H1 (cell line): ENCODE results near the gene WBP4. TPM values are rescaled to one million over a fixed set of nuclear protein-coding genes. Genes with fewer than 3 reads are reported as not detected.

Experiments
- CEBPB ChIP-seq: IDR thresholded peaks from 2 replicates; pipeline ENCODE4 v1.6.1; 2012; ENCODE audit warnings: low read depth, low read length
- GTF2F1 ChIP-seq: IDR thresholded peaks from 2 replicates; pipeline ENCODE4 v1.6.1; 2012; ENCODE audit warnings: low read depth, low read length, improper control_type of control experiment, borderline replicate concordance
- SIN3A ChIP-seq, 2 experiments: IDR thresholded peaks in 1 of 2; conservative IDR thresholded peaks in 1 of 2; 2 replicates each; pipeline ENCODE4 v1.6.1; 2011 to 2012; ENCODE audit warnings: low read length in 2 of 2, improper control_type of control experiment in 1 of 2, low read depth in 1 of 2, mild to moderate bottlenecking in 1 of 2
- ZNF274 ChIP-seq: IDR thresholded peaks from 2 replicates; pipeline ENCODE4 v1.7.0; 2012; ENCODE audit warnings: low read length, borderline replicate concordance; ENCODE audit errors: extremely low read depth
- polyA plus RNA-seq, 7 experiments: library from polyadenylated mRNA; depleted of rRNA in 3 of 7; stranded (reverse) in 5 of 7; unstranded in 2 of 7; fragments of >200 nt in 5 of 7; fragments of 200-250 nt in 2 of 7; gene quantifications; 1 replicate in 5 of 7; 2 replicates in 1 of 7; 4 replicates in 1 of 7; pipeline versions ENCODE4 v1.2.1 to v1.2.3, GENCODE V29; 2011 to 2013; ENCODE audit warnings: missing spikeins in 2 of 7, mixed read lengths in 2 of 7
- total RNA-seq: library from RNA; stranded (reverse); fragmentation: NEBNext Ultra II Directional; extraction: Animal tissue kit (Norgen Biotek cat#: 25700); gene quantifications from 2 replicates; pipeline ENCODE4 v1.2.1, GENCODE V29; 2021
- TF ChIP-seq, protein P1 (sequence below): IDR thresholded peaks from 2 replicates; pipeline ENCODE4 v1.6.1; 2011; ENCODE audit warnings: low read length, improper control_type of control experiment
- TF ChIP-seq, protein P2 (sequence below): IDR thresholded peaks from 2 replicates; pipeline ENCODE4 v1.6.1; 2012; ENCODE audit warnings: inconsistent platforms

Gene WBP4
- total and polyA plus RNA-seq, 2 of the 8 experiments (the other 6 are each of a cell fraction or from before 2014, with no cell fraction given), result 3.0 to 10.0 TPM

DNA sequence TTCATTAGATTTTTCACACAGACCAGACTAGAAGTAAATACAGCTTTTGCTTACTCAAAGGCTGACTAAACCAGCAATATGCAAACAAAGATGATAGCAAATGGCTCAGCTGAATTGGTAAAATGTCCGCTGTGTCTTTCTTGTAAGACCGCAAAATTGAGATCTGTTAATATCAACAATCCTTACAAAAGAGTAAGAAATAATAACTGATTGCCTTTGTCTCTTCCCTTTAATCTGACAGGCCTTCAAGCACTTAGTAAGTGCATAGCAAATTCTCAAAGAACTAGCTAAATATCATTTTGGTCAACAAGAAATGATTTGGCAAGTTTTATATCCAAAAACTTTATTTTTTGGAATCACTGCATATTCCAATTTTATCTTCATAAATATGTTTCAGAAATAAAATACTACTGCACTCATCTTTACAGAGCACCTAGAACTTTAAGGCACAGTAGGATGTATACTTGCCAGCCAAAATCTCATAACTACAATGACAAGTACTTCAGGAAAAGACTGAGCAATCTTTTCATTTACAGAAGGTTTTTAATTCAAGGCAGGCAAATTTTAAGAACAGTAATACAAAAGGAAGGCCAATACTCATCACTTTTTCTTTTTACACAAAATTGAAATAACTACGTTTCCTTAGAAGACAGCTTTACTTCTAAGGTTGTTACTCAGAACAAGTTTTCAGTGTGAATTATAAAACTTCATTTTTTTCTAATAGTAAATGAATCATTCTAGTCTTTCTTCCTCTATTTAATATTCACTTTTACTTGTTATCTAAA is 43.3 kb upstream of the WBP4 start (continued):
- TF ChIP-seq GTF2F1 (no peak), ZNF274 (no peak), CEBPB (no peak), SIN3A (conservative IDR thresholded peaks at IDR 0.05 in 1 of 2, IDR thresholded peaks at IDR 0.05 in 1 of 2; ENCODE audit: low read depth in 1 of 2, low read length in 2 of 2) (no peak)
- TF ChIP-seq, protein P1, sequence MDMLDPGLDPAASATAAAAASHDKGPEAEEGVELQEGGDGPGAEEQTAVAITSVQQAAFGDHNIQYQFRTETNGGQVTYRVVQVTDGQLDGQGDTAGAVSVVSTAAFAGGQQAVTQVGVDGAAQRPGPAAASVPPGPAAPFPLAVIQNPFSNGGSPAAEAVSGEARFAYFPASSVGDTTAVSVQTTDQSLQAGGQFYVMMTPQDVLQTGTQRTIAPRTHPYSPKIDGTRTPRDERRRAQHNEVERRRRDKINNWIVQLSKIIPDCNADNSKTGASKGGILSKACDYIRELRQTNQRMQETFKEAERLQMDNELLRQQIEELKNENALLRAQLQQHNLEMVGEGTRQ, result no peak
- TF ChIP-seq, protein P2, sequence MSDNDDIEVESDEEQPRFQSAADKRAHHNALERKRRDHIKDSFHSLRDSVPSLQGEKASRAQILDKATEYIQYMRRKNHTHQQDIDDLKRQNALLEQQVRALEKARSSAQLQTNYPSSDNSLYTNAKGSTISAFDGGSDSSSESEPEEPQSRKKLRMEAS, result no peak
- TF ChIP-seq, all 59 proteins: peak for 0
